GM19328 (cell line): ENCODE data around the gene PPARD.
"Not testable (repeated sequence)": the region's sequence is repeated elsewhere in the genome, so short reads cannot be mapped to it uniquely, and the experiment has no call there.

Experiments
- ATAC-seq: cut with Tn5 transposase; IDR thresholded peaks from one replicate; pipeline ENCODE4 v1.9.1; 2021; ENCODE audit warnings: mild to moderate bottlenecking, moderate library complexity; ENCODE audit not compliant: unreplicated experiment

Gene PPARD

DNA sequence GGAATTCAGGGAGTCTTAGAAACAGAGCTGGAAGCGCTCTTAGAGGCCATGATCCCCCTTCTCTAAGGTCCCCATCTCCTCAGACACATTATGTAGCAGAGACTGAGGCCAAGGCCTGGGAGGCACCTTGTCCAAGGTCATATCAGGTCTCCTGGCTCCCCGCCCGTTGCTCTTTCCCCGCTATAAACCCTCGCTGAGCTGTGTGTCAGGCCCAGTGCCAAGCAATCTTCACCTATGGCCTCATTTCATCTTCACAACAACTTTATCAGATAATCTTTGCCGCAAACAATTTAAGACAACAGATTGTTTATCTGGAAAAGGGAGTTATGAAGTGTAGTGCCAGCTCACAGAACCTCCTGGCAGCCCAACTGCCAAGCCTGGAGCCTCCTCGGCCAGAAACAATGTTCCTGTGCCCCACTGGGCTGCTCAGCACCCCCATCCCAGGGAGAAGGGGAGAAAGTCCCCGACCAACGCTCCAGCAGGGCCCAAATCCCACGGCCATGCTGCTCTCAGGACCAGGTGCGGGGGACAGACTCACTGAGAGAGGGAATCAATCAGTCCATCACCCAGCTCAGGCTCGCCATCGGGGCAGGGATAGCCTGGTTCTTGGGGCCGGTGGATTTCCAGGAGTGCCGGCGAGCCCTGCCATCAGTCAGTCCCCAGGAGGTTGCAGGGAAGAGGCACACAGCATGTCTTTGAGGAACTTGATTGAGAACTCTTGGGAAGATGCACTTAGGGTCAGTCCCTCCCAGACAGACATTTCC lies 92.9 kb downstream of the PPARD start:
- ATAC-seq: no peak

DNA sequence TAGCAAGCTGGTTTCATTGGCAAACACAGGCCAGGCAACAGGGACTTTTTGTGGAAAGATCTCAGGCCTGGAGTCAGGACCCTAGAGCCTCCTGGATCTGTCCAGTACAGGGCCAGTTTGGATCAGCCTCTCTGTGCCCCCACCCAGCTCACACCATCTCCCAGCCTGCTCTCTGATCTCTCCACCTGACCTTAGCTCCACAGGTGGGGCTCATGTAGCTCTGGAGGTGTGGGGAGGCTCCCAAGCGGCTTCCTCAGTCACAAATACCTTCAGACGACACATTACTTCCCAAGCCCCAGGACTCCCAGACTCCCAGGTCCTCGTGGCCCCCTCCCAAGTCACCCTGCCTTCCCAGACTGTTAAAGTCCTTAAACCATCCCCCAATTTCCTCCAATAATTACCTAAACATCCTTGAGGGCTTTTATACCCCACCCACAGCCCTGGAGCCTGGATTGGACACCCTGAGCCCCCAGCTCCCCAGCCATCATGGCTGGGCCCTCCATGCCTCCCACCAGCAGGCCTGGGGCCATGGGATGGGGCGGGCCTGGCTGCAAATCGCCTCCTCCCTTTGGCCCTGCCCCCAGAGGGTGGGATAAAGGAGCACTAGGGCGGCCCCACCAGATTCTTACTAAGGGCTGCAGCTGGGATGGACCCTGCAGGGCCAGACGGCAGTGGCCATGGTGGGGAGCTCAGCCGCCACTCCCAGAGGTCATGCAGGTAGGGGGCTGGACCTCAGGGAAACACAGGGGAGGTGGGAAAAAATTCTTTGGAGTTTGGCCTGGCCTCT lies 93.9 kb downstream of the PPARD start:
- ATAC-seq: no peak

DNA sequence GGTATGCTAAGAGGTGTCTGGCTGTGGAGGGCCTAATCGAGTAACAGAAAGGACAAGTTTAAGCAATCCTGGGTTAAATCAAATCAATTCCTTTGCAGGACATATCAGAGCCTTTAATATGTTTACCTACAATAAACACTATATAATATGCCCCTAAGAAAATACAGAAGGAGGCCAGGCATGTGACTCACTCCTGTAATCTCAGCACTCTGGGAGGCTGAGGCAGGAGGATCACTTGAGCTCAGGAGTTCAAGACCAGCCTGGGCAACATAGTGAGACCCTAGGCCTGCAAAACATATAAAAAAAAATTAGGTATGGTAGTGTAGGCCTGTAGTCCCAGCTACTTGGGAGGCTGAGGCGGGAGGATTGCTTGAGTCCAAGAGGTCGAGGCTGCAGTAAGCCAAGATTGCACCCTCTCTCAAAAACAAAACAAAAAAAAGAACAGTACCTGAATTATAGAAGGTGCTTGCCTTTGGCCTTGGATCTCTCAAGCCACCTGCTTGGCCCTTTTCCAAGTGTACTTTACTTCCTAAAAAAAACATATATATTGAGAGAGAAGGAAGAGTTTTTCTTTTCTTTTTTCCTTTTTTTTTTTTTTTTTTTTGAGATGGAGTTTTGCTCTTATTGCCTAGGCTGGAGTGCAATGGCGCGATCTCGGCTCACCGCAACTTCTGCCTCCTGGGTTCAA lies 96.2 kb downstream of the PPARD start:
- ATAC-seq: not testable (repeated sequence)

DNA sequence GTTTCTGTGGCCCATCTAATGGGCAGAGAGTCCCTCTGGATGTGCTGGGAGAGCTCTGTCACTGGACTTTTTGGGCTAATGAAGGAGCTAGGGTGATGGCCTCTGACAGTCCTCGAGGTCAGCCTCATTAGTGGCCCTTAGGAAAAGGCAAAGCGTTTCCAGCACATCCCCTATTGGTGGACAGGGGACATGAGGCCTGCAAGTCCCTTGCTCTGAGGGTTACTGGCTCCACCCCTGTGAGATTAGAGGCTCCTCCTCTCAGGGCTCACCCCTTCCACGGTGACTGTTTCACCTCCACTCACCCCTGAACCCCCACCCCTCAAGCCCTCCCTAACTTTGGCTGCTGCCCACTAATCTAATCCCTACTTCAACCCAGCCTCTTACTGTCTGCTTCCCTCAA lies 97.0 kb downstream of the PPARD start:
- no peak for ATAC-seq

DNA sequence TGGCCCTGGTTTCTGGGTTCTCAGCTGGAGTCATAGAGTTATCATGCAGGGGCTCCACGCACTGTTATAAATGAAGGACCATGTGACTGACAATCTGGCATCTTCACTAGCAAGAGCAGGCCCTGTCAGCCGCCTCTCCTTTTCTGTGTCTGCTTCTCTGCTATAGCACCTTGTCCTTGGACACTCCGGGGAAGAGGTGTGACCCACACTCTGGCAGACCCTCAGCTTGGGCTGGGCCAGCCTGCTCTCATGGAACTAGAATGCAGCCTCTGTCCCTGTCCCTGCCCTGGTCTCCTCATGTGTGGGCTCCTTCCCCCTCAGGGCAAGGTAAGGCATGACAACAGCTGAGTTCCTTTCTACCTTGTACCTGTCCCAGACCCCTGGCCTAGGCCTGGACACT lies 98.8 kb downstream of the PPARD start:
- ATAC-seq: no peak

DNA sequence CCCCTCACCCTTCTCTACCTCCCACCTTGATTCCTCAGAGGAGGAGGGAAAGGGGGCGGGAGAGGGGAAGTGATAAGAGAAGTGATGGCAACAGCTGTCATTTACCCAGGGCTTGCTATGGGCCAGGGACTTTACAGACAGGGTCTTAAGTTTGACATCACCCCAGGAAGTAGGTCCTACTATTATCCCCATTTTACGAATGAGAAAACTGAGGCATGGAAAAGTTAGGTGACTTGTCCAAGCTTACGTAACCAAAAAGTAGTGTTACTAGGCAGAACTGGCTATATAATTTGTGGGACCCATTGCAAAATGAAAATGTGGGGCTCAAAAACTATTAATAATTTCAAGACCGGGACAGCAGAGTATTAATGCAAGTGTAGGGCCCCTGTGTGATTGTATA lies 99.3 kb downstream of the PPARD start:
- no peak for ATAC-seq

DNA sequence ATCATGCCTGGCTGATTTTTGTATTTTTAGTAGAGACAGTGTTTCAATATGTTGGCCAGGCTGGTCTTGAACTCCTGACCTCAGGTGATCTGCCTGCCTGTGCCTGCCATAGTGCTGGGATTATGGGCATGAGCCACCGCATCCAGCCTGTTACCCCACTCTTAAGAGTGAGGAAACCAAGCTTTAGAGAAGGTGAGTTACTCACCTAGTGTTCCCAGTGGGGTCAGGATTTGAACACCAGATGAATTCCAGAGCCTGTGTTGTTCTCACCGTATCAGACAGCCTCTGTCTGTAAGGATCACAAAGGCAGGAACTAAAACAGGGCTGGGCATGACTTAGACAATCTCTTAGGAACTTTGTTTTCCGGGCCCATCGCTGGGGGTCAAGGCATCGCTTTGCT lies 100.3 kb downstream of the PPARD start:
- ATAC-seq: no peak

DNA sequence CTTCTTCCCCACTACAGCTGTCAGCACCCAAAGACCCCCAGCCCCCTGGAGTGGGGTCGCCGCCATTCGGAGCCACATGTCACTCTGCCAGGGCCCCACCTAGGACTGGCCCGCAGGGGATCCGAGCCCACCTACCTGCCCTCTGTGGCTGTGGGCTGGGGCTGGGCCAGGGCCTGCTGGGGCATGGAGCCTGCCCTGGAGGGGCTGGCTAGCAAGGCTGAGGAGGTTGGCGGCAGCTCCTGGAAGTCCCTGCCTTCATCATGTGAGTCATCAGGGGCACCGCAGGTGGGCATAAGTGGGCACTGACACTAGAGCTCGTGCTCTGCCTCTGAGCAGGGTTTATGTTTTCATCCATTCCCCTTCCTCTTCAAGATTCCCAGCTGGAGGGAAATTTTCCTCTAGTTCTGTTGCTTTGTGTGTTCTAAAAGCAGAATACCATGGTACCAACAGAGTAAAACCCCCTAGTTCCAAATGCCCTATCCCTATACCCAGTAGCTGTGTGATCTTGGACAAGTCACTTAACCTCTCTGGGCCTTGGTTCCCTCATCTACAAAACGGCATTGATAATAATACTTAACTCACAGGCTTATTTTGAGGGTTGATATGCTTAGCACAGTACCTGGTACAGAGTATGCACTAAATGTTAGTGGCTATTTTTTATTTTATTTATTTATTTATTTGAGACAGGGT lies 101.1 kb downstream of the PPARD start:
- ATAC-seq: no peak

DNA sequence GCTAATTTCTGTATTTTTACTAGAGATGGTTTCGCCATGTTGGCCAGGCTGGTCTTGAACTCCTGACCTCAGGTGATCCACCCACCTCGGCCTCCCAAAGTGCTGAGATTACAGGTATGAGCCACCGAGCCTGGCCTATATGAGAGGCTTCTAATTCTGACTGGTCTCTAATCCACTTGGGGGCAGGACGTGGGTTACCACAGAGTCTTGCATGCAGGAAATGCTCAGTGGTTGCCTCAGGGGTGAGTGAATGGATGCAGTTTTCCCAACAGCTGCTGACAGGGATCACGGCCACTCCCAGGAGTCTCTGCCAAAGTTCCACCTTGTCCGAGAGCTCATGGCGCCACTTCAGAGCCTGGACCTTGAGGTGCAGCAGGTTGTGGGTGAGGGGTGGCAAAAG lies 103.3 kb downstream of the PPARD start:
- ATAC-seq: no peak

DNA sequence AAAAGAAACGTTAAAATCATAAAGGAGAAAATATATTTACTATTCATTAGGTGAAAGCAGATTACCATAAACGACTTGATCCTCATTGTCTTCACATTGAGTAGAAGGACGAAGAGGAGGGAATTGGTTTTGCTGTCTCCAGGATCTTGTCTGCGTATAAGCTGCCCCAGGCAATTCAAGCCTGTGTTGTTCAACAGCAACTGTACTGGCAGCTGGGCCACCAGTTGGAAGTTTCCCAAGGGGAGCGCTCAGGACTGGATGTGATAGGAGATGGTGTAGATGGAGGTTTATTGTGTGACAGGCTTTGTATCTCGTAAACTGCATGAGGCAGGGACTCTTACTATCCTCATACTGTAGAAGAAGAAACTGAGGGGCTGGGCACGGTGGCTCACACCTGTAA lies 105.8 kb downstream of the PPARD start:
- ATAC-seq: no peak

DNA sequence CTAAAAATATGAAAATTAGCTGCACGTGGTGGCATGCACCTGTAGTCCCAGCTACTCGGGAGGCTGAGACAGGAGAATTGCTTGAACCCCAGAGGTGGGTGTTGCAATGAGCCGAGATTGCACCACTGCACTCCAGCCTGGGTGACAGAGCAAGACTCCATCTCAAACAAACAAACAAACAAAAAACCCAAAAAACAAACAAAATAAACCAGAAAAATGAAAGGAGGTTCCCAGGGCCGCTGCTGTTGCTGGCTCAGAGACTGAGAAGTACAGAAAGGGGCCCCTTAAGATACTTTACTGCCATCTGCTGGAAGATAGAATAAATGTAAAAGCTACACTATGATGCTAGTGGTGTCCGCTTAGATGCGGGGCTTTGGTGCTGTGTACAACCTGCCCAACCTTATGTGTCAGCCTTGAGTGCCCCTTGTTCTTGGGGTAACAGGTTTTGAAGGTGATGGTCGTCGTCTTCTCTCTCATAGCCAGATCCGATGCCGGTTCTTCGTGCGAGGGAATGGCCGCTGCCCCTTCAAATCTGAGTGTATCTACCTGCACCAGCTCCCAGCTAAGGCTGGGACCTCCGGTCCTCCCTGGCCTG lies 107.0 kb downstream of the PPARD start:
- no peak for ATAC-seq

DNA sequence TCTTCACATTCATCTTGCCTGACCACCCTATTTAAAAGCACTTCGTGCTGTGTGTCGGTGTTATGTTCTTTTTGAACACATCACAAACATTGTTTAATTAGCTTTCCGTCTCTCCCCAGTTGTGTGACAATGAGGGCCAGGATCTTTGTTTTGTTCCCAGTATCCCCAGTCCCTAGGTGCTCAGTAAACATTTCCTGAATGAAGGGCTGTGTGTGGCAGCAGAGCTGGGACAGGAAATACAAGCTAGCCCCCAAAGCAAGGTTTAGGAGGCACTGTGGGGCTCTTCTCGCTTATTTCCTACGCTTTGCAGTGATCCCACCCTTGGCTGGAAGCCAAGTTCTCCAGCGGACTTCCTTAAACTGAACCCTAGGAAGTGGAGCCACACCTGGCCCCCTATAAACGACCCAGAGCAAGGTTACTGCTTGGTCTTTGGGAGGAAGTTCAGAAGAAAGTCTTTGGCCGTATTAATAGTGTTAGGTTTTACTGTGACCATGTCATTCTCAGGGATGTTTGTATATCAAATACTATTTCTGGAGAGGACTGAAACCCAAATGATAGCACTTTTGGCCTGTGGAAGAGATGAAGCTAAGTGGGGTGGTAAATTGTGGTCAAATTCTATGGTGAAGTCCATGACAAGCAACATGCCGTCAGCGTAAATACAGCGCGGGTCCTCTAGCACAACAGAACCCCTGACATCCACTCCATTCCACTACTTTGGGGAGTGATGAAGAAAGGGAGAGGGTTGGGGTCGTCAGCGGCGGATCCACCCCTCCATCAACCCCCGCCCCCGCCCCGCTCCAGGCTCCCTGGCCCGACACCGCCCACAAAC lies 109.2 kb downstream of the PPARD start:
- ATAC-seq: no peak

DNA sequence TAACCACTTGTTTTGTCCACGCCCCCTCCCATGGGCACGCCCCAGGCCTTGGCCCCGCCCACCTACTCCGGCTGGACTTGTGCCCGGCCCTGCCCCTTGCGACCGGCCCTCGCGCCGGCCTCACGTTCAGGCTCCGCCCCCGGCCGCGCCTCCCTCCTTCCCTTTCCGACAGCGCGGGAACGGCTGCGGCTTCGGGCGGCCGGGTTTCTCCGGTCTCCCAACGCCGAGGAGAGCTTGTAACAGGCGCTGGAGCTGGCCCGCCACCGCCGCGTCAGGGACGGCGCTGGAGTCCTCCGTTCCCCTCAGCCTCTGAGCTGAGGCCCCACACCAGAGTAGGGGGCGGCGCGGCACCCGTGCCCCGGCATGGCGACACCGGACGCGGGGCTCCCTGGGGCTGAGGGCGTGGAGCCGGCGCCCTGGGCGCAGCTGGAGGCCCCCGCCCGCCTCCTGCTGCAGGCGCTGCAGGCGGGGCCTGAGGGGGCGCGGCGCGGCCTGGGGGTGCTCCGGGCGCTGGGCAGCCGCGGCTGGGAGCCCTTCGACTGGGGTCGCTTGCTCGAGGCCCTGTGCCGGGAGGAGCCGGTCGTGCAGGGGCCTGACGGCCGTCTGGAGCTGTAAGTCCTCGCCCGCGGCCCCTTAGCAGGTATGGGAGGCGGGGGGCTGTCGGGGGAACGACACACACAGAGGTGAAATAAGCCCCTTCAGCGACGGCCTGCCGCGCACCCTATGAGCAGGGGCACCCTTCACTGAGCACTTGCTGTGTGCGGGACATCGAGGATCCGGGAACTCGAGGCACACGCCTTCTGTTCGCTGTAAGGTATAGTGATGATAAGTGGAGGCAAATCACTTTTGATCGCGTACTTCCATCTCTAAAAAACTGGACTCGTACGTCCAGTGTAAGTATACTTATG lies 110.1 kb downstream of the PPARD start, which contains the start of gene FANCE:
TSS of gene FANCE (plus strand) at position 156 of the 908 bp plus-strand sequence. CDS start at position 364, 208 bp downstream.
- peak; percentile 88 for ATAC-seq

DNA sequence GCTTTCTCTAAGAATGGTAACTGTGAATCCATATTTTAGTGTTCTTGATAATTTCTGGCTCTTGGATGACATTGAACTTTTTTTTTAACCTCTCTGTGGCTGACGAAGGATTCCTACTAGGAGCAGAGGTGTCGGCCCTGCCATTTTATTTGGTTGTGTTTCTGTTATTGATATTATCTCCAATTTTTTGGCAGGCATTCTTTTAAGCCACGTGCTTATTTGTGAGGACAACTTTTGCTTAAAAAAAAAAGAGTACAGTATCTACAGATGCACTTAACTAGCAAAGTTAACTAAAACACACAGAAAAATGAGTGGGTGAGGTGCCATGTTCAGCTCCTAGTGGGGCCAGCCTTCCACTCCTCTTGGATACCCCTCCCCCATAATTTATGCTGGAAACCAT lies 110.9 kb downstream of the PPARD start:
- no peak for ATAC-seq

DNA sequence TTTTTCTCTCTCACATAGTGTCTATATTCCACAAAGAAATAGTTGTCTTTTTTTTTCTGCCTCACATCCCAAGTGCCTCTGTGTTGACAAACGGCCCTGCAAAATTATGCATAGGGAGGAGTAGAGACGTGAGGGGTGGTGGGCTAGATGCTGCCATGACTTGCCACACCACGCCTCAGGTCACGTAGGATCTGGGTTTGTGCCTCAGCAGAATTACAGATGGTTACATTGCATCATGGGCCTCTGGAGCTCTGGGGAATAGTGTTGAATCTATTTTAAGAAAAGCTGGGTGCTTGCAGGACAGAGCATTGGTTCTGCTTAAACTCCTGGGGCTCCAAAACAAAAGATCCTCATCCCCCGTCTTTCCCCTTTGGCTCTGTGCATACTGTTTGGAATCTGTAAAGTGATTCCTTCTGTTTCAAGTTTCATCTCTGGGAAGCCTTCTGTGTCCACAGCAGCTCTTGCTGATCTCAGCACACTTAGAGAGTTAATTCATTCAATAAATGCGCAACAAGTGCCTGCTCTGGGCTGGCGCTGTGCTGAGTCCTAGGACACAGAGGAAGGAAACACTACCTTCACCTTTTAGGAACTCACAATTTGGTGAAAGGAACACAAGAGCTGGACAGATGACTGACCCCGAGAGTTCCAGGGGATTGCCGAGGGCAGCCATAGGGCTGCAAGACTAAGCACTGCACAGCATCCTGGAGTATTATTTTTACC lies 112.2 kb downstream of the PPARD start:
- ATAC-seq: no peak

DNA sequence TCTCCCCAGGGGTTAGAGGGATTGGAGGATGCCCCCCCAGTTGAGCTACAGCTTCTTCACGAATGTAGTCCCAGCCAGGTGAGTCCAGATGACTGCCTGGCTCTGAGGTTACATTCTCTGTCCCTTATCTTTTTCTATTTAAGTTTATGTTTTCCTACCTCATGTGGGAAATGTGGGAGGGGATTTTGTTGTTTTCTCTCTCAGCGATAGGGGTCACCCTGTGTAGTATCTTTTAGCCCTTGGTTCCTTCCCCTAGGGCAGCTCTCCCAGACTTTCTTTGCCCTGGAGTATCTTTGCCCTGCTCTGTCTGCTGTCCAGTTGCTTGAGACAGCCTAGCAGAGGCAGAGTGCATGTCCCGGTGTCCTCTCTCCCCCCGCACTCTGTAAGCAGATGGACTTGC lies 115.5 kb downstream of the PPARD start:
- no peak for ATAC-seq

DNA sequence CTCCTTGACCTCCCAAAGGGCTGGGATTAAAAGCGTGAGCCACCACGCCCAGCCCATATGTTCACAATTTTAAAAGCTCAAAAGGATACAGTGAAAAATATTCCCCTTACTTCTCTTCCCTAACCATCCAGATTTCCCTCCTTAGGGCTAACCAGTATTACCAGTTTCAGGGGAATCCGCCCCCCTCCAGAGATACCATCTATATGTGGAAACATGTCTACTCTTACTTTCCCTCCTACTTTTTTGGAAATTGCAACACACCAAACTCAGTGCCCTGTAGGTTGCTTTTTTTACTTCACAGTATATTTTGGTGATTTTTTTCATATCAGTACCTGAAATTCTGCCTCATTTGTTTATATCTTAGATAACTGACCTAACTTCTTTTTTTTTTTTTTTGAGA lies 118.9 kb downstream of the PPARD start:
- no peak for ATAC-seq

DNA sequence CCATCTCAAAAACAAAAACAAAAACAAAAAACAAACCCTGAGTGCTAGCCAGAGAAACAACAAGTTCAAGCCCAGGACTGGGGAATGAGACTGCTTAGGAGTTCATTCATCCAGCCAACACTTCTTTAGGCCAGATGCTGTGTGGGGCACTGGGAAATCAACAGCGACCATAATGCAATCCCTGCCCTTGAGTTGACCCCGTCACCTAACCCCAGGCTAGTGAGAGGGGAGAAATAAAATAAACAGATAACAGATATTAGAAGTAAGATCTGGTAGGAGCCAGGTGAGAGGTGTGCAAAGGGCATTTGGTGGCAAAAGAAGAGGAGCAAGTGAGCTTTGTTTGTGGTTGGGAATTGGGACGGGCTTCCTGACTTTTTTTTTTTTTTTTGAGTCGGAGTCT lies 120.9 kb downstream of the PPARD start:
- ATAC-seq: no peak
